ENCODE results near the gene KCTD18.

KCTD18 gene

GRCh38 chr2:200509612-200510433 lies at the start of gene KCTD18:
TSS of gene KCTD18 (minus strand) at chr2:200510068. CDS start at chr2:200507016, 3,052 bp downstream.
- in situ Hi-C loops (cut with HindIII; ENCODE audit: low sequenced_read_pairs), result no loop called here

- in situ Hi-C loops (cut with HindIII; ENCODE audit: low sequenced_read_pairs), result no loop called here
Measured at GRCh38 chr2:200540793-200541192, 30.9 kb upstream of the KCTD18 start.

DNA sequence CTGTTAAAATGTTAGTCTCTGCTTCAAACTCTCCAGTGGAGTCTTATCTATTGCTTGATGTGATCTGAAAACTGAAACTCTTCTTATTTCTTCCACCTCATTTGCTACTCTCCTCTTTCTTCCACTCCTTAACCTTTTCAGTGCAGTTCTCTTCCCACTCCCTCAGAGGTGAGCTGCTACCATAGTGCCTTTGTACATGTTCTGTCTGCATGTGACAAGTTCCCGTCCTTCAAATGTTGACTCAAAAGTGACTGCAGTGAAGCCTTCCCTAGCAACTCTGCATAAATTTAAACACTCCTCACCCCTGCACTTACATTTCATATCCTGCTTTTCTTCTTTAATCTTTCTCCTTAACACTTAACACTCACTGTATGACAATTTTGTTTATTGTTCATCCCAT lies 28.3 kb upstream of the KCTD18 start:
- in situ Hi-C loops (cut with HindIII; ENCODE audit: low sequenced_read_pairs), result no loop called here

DNA sequence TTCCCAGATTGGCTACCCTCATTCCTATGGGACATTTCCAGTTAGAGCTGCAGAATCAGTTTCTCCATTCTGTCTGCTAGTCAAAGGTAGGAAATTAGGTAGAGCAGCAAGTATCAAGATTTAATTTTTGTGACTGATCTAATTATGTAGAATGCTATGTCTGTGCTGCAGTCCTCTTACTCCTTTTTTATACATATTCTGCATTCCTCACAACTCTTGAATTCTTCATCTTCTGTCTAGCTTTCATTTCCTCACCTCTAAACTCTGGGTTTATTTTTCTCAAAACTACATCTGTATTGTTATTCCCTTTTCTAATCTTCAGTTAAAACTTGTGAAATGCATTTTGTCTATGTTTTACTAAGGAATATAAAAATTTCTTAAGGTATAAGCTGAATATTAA lies 24.7 kb upstream of the KCTD18 start:
- in situ Hi-C loops (cut with HindIII; ENCODE audit: low sequenced_read_pairs), result no loop called here

GRCh38 chr2:200533754-200534153 lies 23.9 kb upstream of the KCTD18 start:
- in situ Hi-C loops (cut with HindIII; ENCODE audit: low sequenced_read_pairs), result no loop called here

DNA sequence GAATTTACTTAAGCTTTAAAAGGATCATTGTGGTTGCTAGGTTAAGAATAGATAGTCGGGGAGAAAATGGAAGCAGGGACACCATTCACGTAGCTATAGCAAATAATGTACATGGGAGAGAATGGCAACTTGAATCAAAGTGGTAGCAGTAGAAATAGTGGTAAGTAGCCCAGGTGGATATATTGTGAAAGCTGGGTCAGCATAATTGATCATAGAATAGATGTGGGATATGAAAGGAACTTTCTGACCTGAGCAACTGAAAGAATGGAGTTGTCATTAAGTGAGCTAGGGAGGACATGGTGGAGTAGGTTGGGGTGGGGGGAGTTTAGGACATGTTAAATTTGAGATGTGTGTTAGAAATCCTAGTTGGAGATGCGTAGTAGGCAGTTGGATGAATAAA lies 18.4 kb upstream of the KCTD18 start:
- in situ Hi-C loops (cut with HindIII; ENCODE audit: low sequenced_read_pairs), result no loop called here

- in situ Hi-C loops (cut with HindIII; ENCODE audit: low sequenced_read_pairs), result no loop called here
Measured at GRCh38 chr2:200525882-200526651, 16.2 kb upstream of the KCTD18 start, which contains the start of gene SGO2. TSS of gene SGO2 (plus strand) at chr2:200526207. CDS start at chr2:200532976, 6,769 bp downstream.

DNA sequence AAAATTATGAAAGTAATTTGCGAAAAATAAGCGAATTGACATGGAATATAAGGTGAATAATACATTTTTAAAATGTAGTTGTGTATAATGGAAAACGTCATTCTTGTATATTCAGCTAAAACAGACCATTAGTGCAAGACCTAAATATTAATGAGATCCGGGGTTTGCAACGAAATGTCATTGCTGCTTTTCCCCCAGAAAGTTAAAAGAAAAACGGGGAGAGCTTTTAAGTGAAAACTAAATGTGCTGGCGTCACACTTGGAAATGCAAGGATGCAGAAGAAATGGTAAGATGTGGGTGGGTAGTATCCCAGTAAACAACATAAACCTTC lies 15.6 kb upstream of the KCTD18 start:
- in situ Hi-C loops (cut with HindIII; ENCODE audit: low sequenced_read_pairs), result no loop called here

DNA sequence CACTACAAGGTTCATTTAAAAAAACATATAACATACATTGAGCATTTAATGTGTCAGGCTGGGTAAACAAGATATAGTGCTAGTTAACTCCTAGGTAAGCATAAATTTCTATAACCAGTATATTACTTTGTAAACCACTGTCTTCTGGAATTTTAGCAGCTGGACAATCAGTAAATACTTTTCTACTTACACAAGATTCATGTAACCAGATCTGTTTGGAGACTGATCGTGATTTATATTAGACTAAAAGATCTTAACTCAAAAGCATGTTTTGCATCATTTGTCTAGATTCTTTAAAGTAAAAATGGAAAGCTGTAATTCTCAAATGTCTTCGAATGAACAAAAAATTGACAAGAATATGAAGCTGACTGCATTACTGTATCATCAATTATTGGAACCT lies 15.2 kb upstream of the KCTD18 start:
- in situ Hi-C loops (cut with HindIII; ENCODE audit: low sequenced_read_pairs), result no loop called here

- in situ Hi-C loops (cut with HindIII; ENCODE audit: low sequenced_read_pairs), result no loop called here
Measured at GRCh38 chr2:200523604-200524003, 13.7 kb upstream of the KCTD18 start.

GRCh38 chr2:200523158-200523557 lies 13.3 kb upstream of the KCTD18 start:
- in situ Hi-C loops (cut with HindIII; ENCODE audit: low sequenced_read_pairs), result no loop called here

DNA sequence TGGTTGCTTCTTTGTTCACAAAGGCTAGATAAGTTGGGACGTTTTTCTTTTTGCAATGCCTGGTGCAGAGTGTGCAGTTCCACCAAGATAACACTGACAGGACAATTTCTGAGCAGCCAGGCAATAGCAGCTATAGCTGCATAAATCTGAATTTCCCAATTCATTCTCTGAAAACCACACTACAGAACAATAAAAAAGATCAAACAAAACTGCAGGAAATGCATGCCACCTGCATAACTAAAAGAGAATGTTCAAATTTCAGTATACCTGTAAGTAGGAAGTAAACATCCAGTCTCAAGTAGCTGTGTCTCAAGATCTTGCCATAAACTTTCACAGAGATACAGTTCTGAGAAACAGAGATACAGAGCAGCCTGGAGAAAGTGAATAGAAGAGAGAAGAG lies 5.3 kb upstream of the KCTD18 start:
- in situ Hi-C loops (cut with HindIII; ENCODE audit: low sequenced_read_pairs), result no loop called here

GRCh38 chr2:200509235-200509611 lies 645 bp downstream of the KCTD18 start:
- in situ Hi-C loops (cut with HindIII; ENCODE audit: low sequenced_read_pairs), result no loop called here

GRCh38 chr2:200507179-200507578 lies 2.7 kb downstream of the KCTD18 start:
- in situ Hi-C loops (cut with HindIII; ENCODE audit: low sequenced_read_pairs), result no loop called here

- in situ Hi-C loops (cut with HindIII; ENCODE audit: low sequenced_read_pairs), result no loop called here
Measured at GRCh38 chr2:200506679-200507078, 3.2 kb downstream of the KCTD18 start.

GRCh38 chr2:200502196-200502595 lies 7.7 kb downstream of the KCTD18 start:
- in situ Hi-C loops (cut with HindIII; ENCODE audit: low sequenced_read_pairs), result no loop called here

DNA sequence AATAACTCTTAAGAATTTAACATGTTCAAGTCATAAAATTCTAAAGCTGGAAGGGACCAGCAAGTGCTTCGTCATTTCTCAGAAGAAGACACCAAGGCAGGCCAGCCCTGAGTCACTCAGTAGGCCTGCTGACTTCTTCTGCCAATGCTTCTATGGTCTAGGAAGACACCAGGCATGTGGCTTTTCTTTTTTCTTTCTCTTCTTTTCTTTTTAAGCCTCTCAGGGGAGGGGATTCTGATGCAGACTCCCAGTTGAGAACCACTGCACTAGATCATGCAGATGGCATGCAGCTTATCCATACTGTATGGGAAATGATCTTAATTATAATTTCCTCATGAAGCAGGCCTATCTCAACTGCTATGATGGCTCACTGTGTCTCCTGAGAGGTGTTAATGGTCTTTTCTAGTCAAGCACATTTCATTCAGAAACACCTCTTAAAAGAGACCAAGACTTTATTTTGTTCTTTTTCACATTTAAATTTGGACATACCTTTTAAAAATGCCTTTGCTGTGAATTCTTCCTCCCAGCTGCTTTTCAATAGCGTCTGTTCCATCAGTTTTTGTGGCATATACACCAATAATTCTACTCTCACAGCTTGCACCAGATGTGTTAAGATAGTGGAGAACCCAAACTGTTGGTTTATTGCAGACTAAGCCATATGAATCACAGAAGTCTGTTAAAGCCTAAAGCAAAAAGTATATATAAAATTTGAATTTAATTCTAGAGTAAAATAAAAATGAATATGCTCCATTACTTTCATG lies 11.3 kb downstream of the KCTD18 start:
- in situ Hi-C loops (cut with HindIII; ENCODE audit: low sequenced_read_pairs), result loop anchor here (25.0 kb wide), 1 partner anchor 486 kb away; no protein-coding TSS in a partner anchor

- in situ Hi-C loops (cut with HindIII; ENCODE audit: low sequenced_read_pairs), result loop anchor here (25.0 kb wide), 1 partner anchor 484 kb away; no protein-coding TSS in a partner anchor
Measured at GRCh38 chr2:200496696-200497095, 13.2 kb downstream of the KCTD18 start.

DNA sequence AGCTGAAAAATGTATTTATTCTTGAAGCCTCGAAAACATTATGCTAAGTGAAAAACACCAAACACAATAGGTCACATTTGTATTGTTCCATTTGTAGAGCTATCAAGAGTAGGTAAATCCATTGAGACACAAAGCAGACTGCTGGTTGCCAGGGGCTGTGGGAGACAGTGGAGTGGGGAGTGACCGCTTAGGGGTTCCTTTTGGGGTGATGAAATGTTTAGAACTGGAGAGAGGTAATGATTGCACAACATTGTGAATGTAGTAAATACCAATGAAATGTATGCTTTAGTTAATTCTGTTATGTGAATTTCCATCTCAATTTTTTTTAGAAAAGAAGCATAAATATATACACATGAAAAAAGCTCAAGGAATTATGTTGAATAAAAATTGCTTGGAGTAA lies 15.8 kb downstream of the KCTD18 start:
- in situ Hi-C loops (cut with HindIII; ENCODE audit: low sequenced_read_pairs), result loop anchor here (25.0 kb wide), 1 partner anchor 482 kb away; no protein-coding TSS in a partner anchor

GRCh38 chr2:200492656-200493055 lies 17.2 kb downstream of the KCTD18 start:
- in situ Hi-C loops (cut with HindIII; ENCODE audit: low sequenced_read_pairs), result loop anchor here (25.0 kb wide), 1 partner anchor 480 kb away; no protein-coding TSS in a partner anchor

DNA sequence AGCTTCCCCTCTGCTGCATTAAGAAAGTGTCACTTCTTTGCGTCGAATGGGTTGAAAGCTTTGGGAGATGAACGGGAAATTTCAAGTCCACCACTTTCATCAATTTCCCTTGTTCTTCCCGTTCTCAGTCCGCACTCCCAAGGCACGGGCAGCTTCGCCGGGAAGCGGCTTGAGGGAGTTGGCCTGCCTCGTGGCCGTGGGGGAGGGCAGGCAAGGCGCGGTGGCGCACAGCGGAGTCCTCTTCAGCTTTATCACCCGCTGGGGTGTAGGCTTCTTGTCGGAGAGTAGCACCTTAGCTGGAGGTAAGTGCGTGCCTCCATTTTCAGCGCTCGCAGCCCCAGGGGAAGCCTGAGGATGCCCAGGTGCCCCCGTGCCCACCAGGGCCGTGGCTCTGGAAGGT lies 19.9 kb downstream of the KCTD18 start:
- in situ Hi-C loops (cut with HindIII; ENCODE audit: low sequenced_read_pairs), result loop anchor here (25.0 kb wide), 1 partner anchor 478 kb away; no protein-coding TSS in a partner anchor

All from DLD1 (cell line).